Uterus (tissue), 2 donors: ENCODE results near the gene SRPRB.

Experiments
- POLR2A ChIP-seq, 2 donors: fragments of 450-650 bp; IDR thresholded peaks; one replicate each; pipeline ENCODE4 v1.6.1; 2016; ENCODE audit warnings: antibody characterized with exemption in 2 of 2, mild to moderate bottlenecking in 1 of 2, moderate library complexity in 1 of 2
- TF ChIP-seq, protein P1 (sequence below), 4 experiments: fragments of 200-600 bp in 2 of 4; fragments of 450-650 bp in 2 of 4; sonication (generic) in 2 of 4; IDR thresholded peaks; one replicate each; pipeline ENCODE4 v1.5.1; 2016 to 2019; ENCODE audit warnings: antibody characterized with exemption in 4 of 4, mild to moderate bottlenecking in 2 of 4, moderate library complexity in 1 of 4

DNA sequence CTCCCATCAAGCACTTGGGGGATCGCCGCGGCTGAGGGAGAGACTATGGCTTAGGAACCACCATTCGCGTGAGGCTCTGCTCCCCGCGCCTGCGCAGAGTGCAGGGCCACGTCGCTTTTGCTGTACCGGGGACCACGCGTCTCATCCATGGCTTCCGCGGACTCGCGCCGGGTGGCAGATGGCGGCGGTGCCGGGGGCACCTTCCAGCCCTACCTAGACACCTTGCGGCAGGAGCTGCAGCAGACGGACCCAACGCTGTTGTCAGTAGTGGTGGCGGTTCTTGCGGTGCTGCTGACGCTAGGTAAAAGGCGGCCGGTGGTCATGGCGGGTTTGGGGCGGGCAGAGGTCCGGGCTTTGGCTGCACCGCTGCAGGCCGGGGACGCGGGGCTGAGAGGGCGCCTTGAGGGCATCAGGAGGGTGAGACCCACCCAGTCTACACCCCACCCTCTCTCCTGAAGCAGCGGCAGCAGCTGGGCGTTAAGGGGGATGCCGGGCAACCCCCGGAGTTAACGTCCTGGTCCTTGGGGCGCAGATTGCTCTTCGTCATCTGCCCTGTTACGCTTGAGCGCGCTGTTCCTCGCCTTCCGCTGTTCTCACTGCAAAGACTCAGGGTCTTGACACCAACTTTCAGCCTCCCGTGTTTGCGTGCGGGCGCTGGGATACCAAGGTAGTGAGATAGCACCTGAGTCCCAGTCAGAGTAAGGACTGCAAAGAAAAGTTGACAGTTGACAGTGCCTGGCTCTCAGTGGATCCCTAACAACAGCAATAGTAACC, at the start of gene SRPRB:
- TF ChIP-seq, protein P1, sequence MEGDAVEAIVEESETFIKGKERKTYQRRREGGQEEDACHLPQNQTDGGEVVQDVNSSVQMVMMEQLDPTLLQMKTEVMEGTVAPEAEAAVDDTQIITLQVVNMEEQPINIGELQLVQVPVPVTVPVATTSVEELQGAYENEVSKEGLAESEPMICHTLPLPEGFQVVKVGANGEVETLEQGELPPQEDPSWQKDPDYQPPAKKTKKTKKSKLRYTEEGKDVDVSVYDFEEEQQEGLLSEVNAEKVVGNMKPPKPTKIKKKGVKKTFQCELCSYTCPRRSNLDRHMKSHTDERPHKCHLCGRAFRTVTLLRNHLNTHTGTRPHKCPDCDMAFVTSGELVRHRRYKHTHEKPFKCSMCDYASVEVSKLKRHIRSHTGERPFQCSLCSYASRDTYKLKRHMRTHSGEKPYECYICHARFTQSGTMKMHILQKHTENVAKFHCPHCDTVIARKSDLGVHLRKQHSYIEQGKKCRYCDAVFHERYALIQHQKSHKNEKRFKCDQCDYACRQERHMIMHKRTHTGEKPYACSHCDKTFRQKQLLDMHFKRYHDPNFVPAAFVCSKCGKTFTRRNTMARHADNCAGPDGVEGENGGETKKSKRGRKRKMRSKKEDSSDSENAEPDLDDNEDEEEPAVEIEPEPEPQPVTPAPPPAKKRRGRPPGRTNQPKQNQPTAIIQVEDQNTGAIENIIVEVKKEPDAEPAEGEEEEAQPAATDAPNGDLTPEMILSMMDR (IDR thresholded peaks at IDR 0.05): peak in 2 of 4 experiments; percentile 16 to 19
- TF ChIP-seq POLR2A (IDR thresholded peaks at IDR 0.05): peak; percentile 35 to 54
